IPS-18a (cell line): Measurements from ENCODE around the gene SP140L.
"Not testable (repeated sequence)": the region's sequence is repeated elsewhere in the genome, so short reads cannot be mapped to it uniquely, and the experiment has no call there.

ENCODE experiments used
- H3K27ac ChIP-seq: one replicate; pipeline ENCODE4 v1.5.1; 2013; ENCODE audit warnings: low read length
- H3K27me3 ChIP-seq: one replicate; pipeline ENCODE4 v1.6.1; 2013; ENCODE audit warnings: mild to moderate bottlenecking, low read length; ENCODE audit not compliant: control insufficient read depth, insufficient read depth
- H3K36me3 ChIP-seq: one replicate; pipeline ENCODE4 v1.6.1; 2013; ENCODE audit warnings: low read depth, low read length; ENCODE audit not compliant: control insufficient read depth
- H3K4me1 ChIP-seq: one replicate; pipeline ENCODE4 v1.6.1; 2013; ENCODE audit warnings: low read depth, low read length; ENCODE audit not compliant: control insufficient read depth
- H3K4me3 ChIP-seq: one replicate; pipeline ENCODE4 v1.5.1; 2013; ENCODE audit warnings: low read length
- H3K9ac ChIP-seq: one replicate; pipeline ENCODE4 v1.6.1; 2013; ENCODE audit warnings: mild to moderate bottlenecking, low read length, moderate library complexity
- H3K9me3 ChIP-seq: one replicate; pipeline ENCODE4 v1.6.1; 2013; ENCODE audit warnings: low read depth, low read length; ENCODE audit not compliant: control insufficient read depth

SP140L gene

GRCh38 chr2:230326453-230327417 lies at the start of gene SP140L:
TSS of gene SP140L (plus strand) at chr2:230327193. CDS start at chr2:230327270, 77 bp downstream.
- Histone ChIP-seq H3K4me1 (no peaks in the 10 kb centered on the region), H3K9ac (no peak within 1 kb of the TSS), H3K27me3 (no peaks in the 10 kb centered on the region), H3K36me3 (no peaks in the 10 kb centered on the region), H3K27ac (no peak within 1 kb of the TSS), H3K9me3 (peaks cover 5% of the 10 kb centered on the region), H3K4me3 (no peak within 1 kb of the TSS)

- H3K4me1 ChIP-seq: no peaks in the 10 kb centered on the region
- H3K9ac ChIP-seq: no peak overlapping the region
- H3K27ac ChIP-seq: no peak overlapping the region
- H3K4me3 ChIP-seq: no peak overlapping the region
- no peaks in the 10 kb centered on the region for H3K27me3 ChIP-seq
- H3K9me3 ChIP-seq: peaks cover 3% of the 10 kb centered on the region
- no peaks in the 10 kb centered on the region for H3K36me3 ChIP-seq
Observed at GRCh38 chr2:230282936-230283335, 44.1 kb upstream of the SP140L start.

GRCh38 chr2:230286048-230286447 lies 40.9 kb upstream of the SP140L start:
- H3K36me3 ChIP-seq: no peaks in the 10 kb centered on the region
- H3K9ac ChIP-seq: no peak overlapping the region
- no peaks in the 10 kb centered on the region for H3K4me1 ChIP-seq
- no peak overlapping the region for H3K4me3 ChIP-seq
- H3K9me3 ChIP-seq: no peaks in the 10 kb centered on the region
- H3K27ac ChIP-seq: no peak overlapping the region
- no peaks in the 10 kb centered on the region for H3K27me3 ChIP-seq

- H3K36me3 ChIP-seq: not testable (repeated sequence)
Observed at GRCh38 chr2:230289311-230289710, 37.7 kb upstream of the SP140L start.

GRCh38 chr2:230295192-230295591 lies 31.8 kb upstream of the SP140L start:
- Histone ChIP-seq H3K4me3 (no peak overlapping the region), H3K27ac (no peak overlapping the region), H3K36me3 (no peaks in the 10 kb centered on the region), H3K9me3 (no peaks in the 10 kb centered on the region), H3K27me3 (no peaks in the 10 kb centered on the region), H3K4me1 (no peaks in the 10 kb centered on the region), H3K9ac (no peak overlapping the region)

More at GRCh38 chr2:230289311-230289710, 37.7 kb upstream of the SP140L start:
- not testable (repeated sequence) for H3K4me1 ChIP-seq, H3K4me3 ChIP-seq, H3K9me3 ChIP-seq, H3K9ac ChIP-seq, H3K27ac ChIP-seq, H3K27me3 ChIP-seq

- H3K4me1 ChIP-seq: no peaks in the 10 kb centered on the region
- no peak overlapping the region for H3K9ac ChIP-seq
- no peaks in the 10 kb centered on the region for H3K27me3 ChIP-seq
- H3K4me3 ChIP-seq: no peak overlapping the region
- no peak overlapping the region for H3K27ac ChIP-seq
- H3K9me3 ChIP-seq: peaks cover 4% of the 10 kb centered on the region
- no peaks in the 10 kb centered on the region for H3K36me3 ChIP-seq
Observed at GRCh38 chr2:230296917-230297316, 30.1 kb upstream of the SP140L start.

GRCh38 chr2:230299618-230300017 lies 27.4 kb upstream of the SP140L start:
- H3K36me3 ChIP-seq: no peaks in the 10 kb centered on the region
- no peaks in the 10 kb centered on the region for H3K27me3 ChIP-seq
- H3K4me1 ChIP-seq: no peaks in the 10 kb centered on the region
- peaks cover 4% of the 10 kb centered on the region for H3K9me3 ChIP-seq
- H3K27ac ChIP-seq: no peak overlapping the region
- no peak overlapping the region for H3K9ac ChIP-seq
- H3K4me3 ChIP-seq: no peak overlapping the region

GRCh38 chr2:230305416-230306275 lies 21.3 kb upstream of the SP140L start:
- H3K4me1 ChIP-seq: no peaks in the 10 kb centered on the region
- no peak overlapping the region for H3K27ac ChIP-seq
- no peak overlapping the region for H3K9ac ChIP-seq
- no peaks in the 10 kb centered on the region for H3K27me3 ChIP-seq
- peaks cover 4% of the 10 kb centered on the region for H3K9me3 ChIP-seq
- H3K36me3 ChIP-seq: no peaks in the 10 kb centered on the region
- H3K4me3 ChIP-seq: no peak overlapping the region

- no peaks in the 10 kb centered on the region for H3K4me1 ChIP-seq
- no peaks in the 10 kb centered on the region for H3K36me3 ChIP-seq
- H3K9me3 ChIP-seq: no peaks in the 10 kb centered on the region
- no peak overlapping the region for H3K27ac ChIP-seq
- H3K9ac ChIP-seq: no peak overlapping the region
- no peaks in the 10 kb centered on the region for H3K27me3 ChIP-seq
- no peak overlapping the region for H3K4me3 ChIP-seq
Observed at GRCh38 chr2:230306474-230306873, 20.5 kb upstream of the SP140L start.

GRCh38 chr2:230307485-230307884 lies 19.5 kb upstream of the SP140L start:
- no peak overlapping the region for H3K4me3 ChIP-seq
- peaks cover 6% of the 10 kb centered on the region for H3K4me1 ChIP-seq
- no peaks in the 10 kb centered on the region for H3K36me3 ChIP-seq
- no peak overlapping the region for H3K27ac ChIP-seq
- H3K9ac ChIP-seq: no peak overlapping the region
- H3K9me3 ChIP-seq: no peaks in the 10 kb centered on the region
- no peaks in the 10 kb centered on the region for H3K27me3 ChIP-seq

GRCh38 chr2:230308402-230309000 lies 18.5 kb upstream of the SP140L start:
- H3K36me3 ChIP-seq: no peaks in the 10 kb centered on the region
- no peaks in the 10 kb centered on the region for H3K27me3 ChIP-seq
- peaks cover 6% of the 10 kb centered on the region for H3K4me1 ChIP-seq
- no peak overlapping the region for H3K9ac ChIP-seq
- no peak overlapping the region for H3K27ac ChIP-seq
- no peaks in the 10 kb centered on the region for H3K9me3 ChIP-seq
- no peak overlapping the region for H3K4me3 ChIP-seq
